CD4-positive, CD25-positive, alpha-beta regulatory T cell (primary cell): ENCODE data around the gene TRIM15. TPM values are rescaled to one million over a fixed set of nuclear protein-coding genes. Genes with fewer than 3 reads are reported as not detected.

ENCODE experiments used
- ATAC-seq, 2 donors: fragments of 150-1000 bp; cut with Tn5 transposase; one replicate each; pipeline ENCODE4 v1.10.0; 2021; ENCODE audit warnings: low read depth in 2 of 2, moderate number of reproducible peaks in 2 of 2, moderate library complexity in 1 of 2
- DNase-seq, 3 donors: peaks; one replicate each; pipeline versions ENCODE4 v3.0.0 to v3.0.0-alpha.2; 2012 to 2022; ENCODE audit warnings: mixed read lengths in 1 of 3
- H3K27ac ChIP-seq: one replicate; pipeline ENCODE4 v1.7.0; 2013; ENCODE audit warnings: mild to moderate bottlenecking, low read length; ENCODE audit not compliant: insufficient read depth, poor library complexity, severe bottlenecking
- H3K27me3 ChIP-seq: one replicate; pipeline ENCODE4 v1.7.0; 2013; ENCODE audit warnings: low read length; ENCODE audit not compliant: control insufficient read depth, insufficient read depth
- H3K36me3 ChIP-seq: one replicate; pipeline ENCODE4 v1.7.0; 2013; ENCODE audit warnings: mild to moderate bottlenecking, low read length, moderate library complexity; ENCODE audit not compliant: control insufficient read depth, insufficient read depth
- H3K4me1 ChIP-seq: 2 replicates; pipeline ENCODE4 v1.7.0; 2013; ENCODE audit warnings: mild to moderate bottlenecking, low read length; ENCODE audit not compliant: insufficient read depth, control insufficient read depth, poor library complexity, severe bottlenecking
- H3K4me3 ChIP-seq: one replicate; pipeline ENCODE4 v1.7.0; 2013; ENCODE audit warnings: low read depth, mild to moderate bottlenecking, low read length, moderate library complexity
- H3K9me3 ChIP-seq, 2 experiments: 1 replicate in 1 of 2; 2 replicates in 1 of 2; pipeline ENCODE4 v1.7.0; 2013; ENCODE audit warnings: low read length in 2 of 2, mild to moderate bottlenecking in 1 of 2, moderate library complexity in 1 of 2; ENCODE audit not compliant: control insufficient read depth in 2 of 2
- H3K27ac Mint-ChIP-seq, 3 donors: one replicate each; pipeline ENCODE4 v1.8.0; 2020 to 2022; ENCODE audit warnings: mild to moderate bottlenecking in 3 of 3, mixed read lengths in 3 of 3, moderate library complexity in 2 of 3
- H3K27me3 Mint-ChIP-seq: one replicate; pipeline ENCODE4 v1.8.0; 2022; ENCODE audit warnings: mild to moderate bottlenecking, mixed read lengths
- H3K36me3 Mint-ChIP-seq: one replicate; pipeline ENCODE4 v1.8.0; 2020; ENCODE audit warnings: mixed read lengths
- H3K4me1 Mint-ChIP-seq, 4 donors: one replicate each; pipeline ENCODE4 v1.8.0; 2020 to 2022; ENCODE audit warnings: mixed read lengths in 4 of 4, mild to moderate bottlenecking in 1 of 4
- H3K4me3 Mint-ChIP-seq, 4 donors: one replicate each; pipeline ENCODE4 v1.8.0; 2020 to 2022; ENCODE audit warnings: mild to moderate bottlenecking in 4 of 4, mixed read lengths in 4 of 4, moderate library complexity in 3 of 4
- H3K9me3 Mint-ChIP-seq, 7 donors: one replicate each; pipeline ENCODE4 v1.8.0; 2020 to 2022; ENCODE audit warnings: mixed read lengths in 7 of 7, mild to moderate bottlenecking in 3 of 7, moderate library complexity in 2 of 7
- polyA plus RNA-seq, 4 donors: library from polyadenylated mRNA; unstranded; fragments of 300-500 nt; fragmentation: Illumina TruSeq; gene quantifications; one replicate each; pipeline ENCODE4 v1.2.3, GENCODE V29; 2021
- total RNA-seq: library from RNA; stranded (reverse); gene quantifications from one replicate; pipeline ENCODE4 v1.2.3, GENCODE V29; 2022

The TRIM15 gene
- total and polyA plus RNA-seq, 5 donors from 2014 or later = not detected

GRCh38 chr6:30185846-30186484 is 22.6 kb downstream of the TRIM15 start:
- no peak overlapping the region for H3K4me3 Mint-ChIP-seq
- Histone ChIP-seq H3K9me3 (no peaks in the 10 kb centered on the region), H3K36me3 (peaks cover 59% of the 10 kb centered on the region), H3K4me1 (no peaks in the 10 kb centered on the region), H3K27me3 (no peaks in the 10 kb centered on the region), H3K4me3 (no peak overlapping the region), H3K27ac (no peak overlapping the region)
- H3K27me3 Mint-ChIP-seq = no peaks in the 10 kb centered on the region
- H3K27ac Mint-ChIP-seq = peak overlapping the region in 1 of 3 donors; percentile 36
- DNase-seq (no peak), ATAC-seq (no peak)
- peaks cover 42% of the 10 kb centered on the region for H3K36me3 Mint-ChIP-seq
- peaks cover 0 to 6% (median 2%) of the 10 kb centered on the region in 4 donors for H3K4me1 Mint-ChIP-seq
- peaks cover 0 to 2% (median 0%) of the 10 kb centered on the region in 7 donors for H3K9me3 Mint-ChIP-seq

- Histone ChIP-seq H3K27me3 (no peaks in the 10 kb centered on the region), H3K4me1 (no peaks in the 10 kb centered on the region), H3K4me3 (no peak overlapping the region), H3K36me3 (peaks cover 77% of the 10 kb centered on the region), H3K27ac (no peak overlapping the region), H3K9me3 (no peaks in the 10 kb centered on the region)
- Mint-ChIP-seq H3K4me1 (peaks cover 0 to 4% (median 0%) of the 10 kb centered on the region in 4 donors), H3K27ac (peak overlapping the region in 1 of 3 donors; percentile 92), H3K9me3 (no peaks in the 10 kb centered on the region), H3K27me3 (no peaks in the 10 kb centered on the region), H3K36me3 (peaks cover 52% of the 10 kb centered on the region), H3K4me3 (no peak overlapping the region)
- no peak for DNase-seq
- no peak for ATAC-seq
Observed at GRCh38 chr6:30188541-30188940, 25.2 kb downstream of the TRIM15 start.

- H3K27ac ChIP-seq = no peak overlapping the region
- ATAC-seq = no peak
- Mint-ChIP-seq H3K9me3 (no peaks in the 10 kb centered on the region), H3K27me3 (no peaks in the 10 kb centered on the region), H3K27ac (no peak overlapping the region), H3K36me3 (peaks cover 49% of the 10 kb centered on the region), H3K4me3 (no peak overlapping the region), H3K4me1 (peaks cover 0 to 5% (median 3%) of the 10 kb centered on the region in 4 donors)
- H3K27me3 ChIP-seq = no peaks in the 10 kb centered on the region
- no peaks in the 10 kb centered on the region for H3K4me1 ChIP-seq
- H3K4me3 ChIP-seq = no peak overlapping the region
- no peaks in the 10 kb centered on the region for H3K9me3 ChIP-seq
- no peak for DNase-seq
- H3K36me3 ChIP-seq = peaks cover 86% of the 10 kb centered on the region
Observed at GRCh38 chr6:30192076-30192475, 28.7 kb downstream of the TRIM15 start.

- no peaks in the 10 kb centered on the region for H3K9me3 ChIP-seq
- no peaks in the 10 kb centered on the region for H3K9me3 Mint-ChIP-seq
- H3K4me3 ChIP-seq = no peak overlapping the region
- peaks cover 90% of the 10 kb centered on the region for H3K36me3 ChIP-seq
- no peaks in the 10 kb centered on the region for H3K27me3 ChIP-seq
- no peak for ATAC-seq
- no peaks in the 10 kb centered on the region for H3K27me3 Mint-ChIP-seq
- no peak overlapping the region for H3K27ac ChIP-seq
- peaks cover 0 to 15% (median 3%) of the 10 kb centered on the region in 4 donors for H3K4me1 Mint-ChIP-seq
- no peak overlapping the region for H3K4me3 Mint-ChIP-seq
- peak overlapping the region in 2 of 3 donors; percentile 36 to 56 for H3K27ac Mint-ChIP-seq
- H3K4me1 ChIP-seq = no peaks in the 10 kb centered on the region
- no peak for DNase-seq
- peaks cover 48% of the 10 kb centered on the region for H3K36me3 Mint-ChIP-seq
Observed at GRCh38 chr6:30194797-30195690, 31.7 kb downstream of the TRIM15 start.

- Mint-ChIP-seq H3K4me3 (no peak overlapping the region), H3K36me3 (peaks cover 45% of the 10 kb centered on the region), H3K27me3 (no peaks in the 10 kb centered on the region), H3K9me3 (no peaks in the 10 kb centered on the region), H3K27ac (no peak overlapping the region), H3K4me1 (peaks cover 4 to 24% (median 10%) of the 10 kb centered on the region in 4 donors)
- Histone ChIP-seq H3K4me3 (no peak overlapping the region), H3K27me3 (no peaks in the 10 kb centered on the region), H3K9me3 (no peaks in the 10 kb centered on the region), H3K27ac (no peak overlapping the region), H3K36me3 (peaks cover 90% of the 10 kb centered on the region), H3K4me1 (no peaks in the 10 kb centered on the region)
- DNase-seq = no peak
- ATAC-seq = no peak
Observed at GRCh38 chr6:30195951-30196350, 32.6 kb downstream of the TRIM15 start.

- Mint-ChIP-seq H3K4me1 (peaks cover 4 to 28% (median 12%) of the 10 kb centered on the region in 4 donors), H3K36me3 (peaks cover 45% of the 10 kb centered on the region), H3K9me3 (no peaks in the 10 kb centered on the region), H3K27ac (no peak overlapping the region), H3K4me3 (no peak overlapping the region), H3K27me3 (no peaks in the 10 kb centered on the region)
- no peaks in the 10 kb centered on the region for H3K27me3 ChIP-seq
- no peaks in the 10 kb centered on the region for H3K9me3 ChIP-seq
- no peak for DNase-seq
- H3K4me3 ChIP-seq = no peak overlapping the region
- H3K36me3 ChIP-seq = peaks cover 89% of the 10 kb centered on the region
- no peak for ATAC-seq
- H3K4me1 ChIP-seq = no peaks in the 10 kb centered on the region
- H3K27ac ChIP-seq = no peak overlapping the region
Observed at GRCh38 chr6:30196376-30196775, 33.0 kb downstream of the TRIM15 start.

- peaks cover 4% of the 10 kb centered on the region for H3K4me1 ChIP-seq
- H3K9me3 ChIP-seq = no peaks in the 10 kb centered on the region
- H3K27ac ChIP-seq = no peak overlapping the region
- no peak overlapping the region for H3K4me3 Mint-ChIP-seq
- H3K27me3 ChIP-seq = no peaks in the 10 kb centered on the region
- DNase-seq (no peak), ATAC-seq (no peak)
- no peak overlapping the region for H3K27ac Mint-ChIP-seq
- H3K27me3 Mint-ChIP-seq = no peaks in the 10 kb centered on the region
- H3K4me3 ChIP-seq = no peak overlapping the region
- peaks cover 79% of the 10 kb centered on the region for H3K36me3 ChIP-seq
- H3K9me3 Mint-ChIP-seq = no peaks in the 10 kb centered on the region
- peaks cover 14 to 46% (median 24%) of the 10 kb centered on the region in 4 donors for H3K4me1 Mint-ChIP-seq
- peaks cover 39% of the 10 kb centered on the region for H3K36me3 Mint-ChIP-seq
Observed at GRCh38 chr6:30198166-30199084, 35.1 kb downstream of the TRIM15 start.
